SK-N-MC (cell line): Measurements from ENCODE around the gene UAP1L1.
"Not testable (repeated sequence)": the region's sequence is repeated elsewhere in the genome, so short reads cannot be mapped to it uniquely, and the experiment has no call there.

ENCODE experiments used
- DNase-seq: peaks from one replicate; pipeline ENCODE4 v3.0.0-alpha.2; 2011; ENCODE audit warnings: low read depth, low spot score
- H3K27ac ChIP-seq: fragments of 200-600 bp; sonication (generic); 2 replicates; pipeline ENCODE4 v1.5.1; 2016; ENCODE audit warnings: mixed run types
- H3K36me3 ChIP-seq: fragments of 200-600 bp; sonication (generic); 2 replicates; pipeline ENCODE4 v1.6.1; 2017; ENCODE audit warnings: antibody characterized with exemption, low read length, mixed read lengths; ENCODE audit not compliant: insufficient read depth
- H3K4me3 ChIP-seq: fragments of 200-600 bp; sonication (generic); 2 replicates; pipeline ENCODE4 v1.5.1; 2016
- H3K9ac ChIP-seq: fragments of 200-600 bp; sonication (generic); 2 replicates; pipeline ENCODE4 v1.8.0; 2017; ENCODE audit warnings: mixed run types, mixed read lengths; ENCODE audit not compliant: insufficient read length
- H3K9me3 ChIP-seq: fragments of 200-600 bp; sonication (generic); 2 replicates; pipeline ENCODE4 v1.6.1; 2017; ENCODE audit warnings: low read depth, mild to moderate bottlenecking, antibody characterized with exemption, low read length, moderate library complexity, mixed read lengths
- EZH2 ChIP-seq: fragments of 200-600 bp; sonication (generic); IDR thresholded peaks from one replicate; pipeline ENCODE4 v1.6.1; 2017; ENCODE audit warnings: antibody characterized with exemption
- FOXP2 ChIP-seq: optimal IDR thresholded peaks from 2 replicates; pipeline ENCODE3; 2011; ENCODE audit warnings: mild to moderate bottlenecking, moderate library complexity; ENCODE audit not compliant: insufficient read depth; ENCODE audit errors: extremely low read length, control extremely low read depth
- POLR2AphosphoS5 ChIP-seq: IDR thresholded peaks from 2 replicates; pipeline ENCODE4 v1.6.1; 2012; ENCODE audit warnings: mild to moderate bottlenecking, low read depth, low read length, borderline replicate concordance

UAP1L1 gene

GRCh38 chr9:137032858-137033257 is 44.5 kb upstream of the UAP1L1 start:
- no peak overlapping the region for H3K27ac ChIP-seq
- no peak for TF ChIP-seq EZH2
- TF ChIP-seq POLR2AphosphoS5, result no peak
- no peak for TF ChIP-seq FOXP2
- no peak for DNase-seq
- H3K4me3 ChIP-seq, result no peak overlapping the region
- H3K9me3 ChIP-seq, result no peaks in the 10 kb centered on the region
- no peaks in the 10 kb centered on the region for H3K36me3 ChIP-seq
- no peak overlapping the region for H3K9ac ChIP-seq

DNA sequence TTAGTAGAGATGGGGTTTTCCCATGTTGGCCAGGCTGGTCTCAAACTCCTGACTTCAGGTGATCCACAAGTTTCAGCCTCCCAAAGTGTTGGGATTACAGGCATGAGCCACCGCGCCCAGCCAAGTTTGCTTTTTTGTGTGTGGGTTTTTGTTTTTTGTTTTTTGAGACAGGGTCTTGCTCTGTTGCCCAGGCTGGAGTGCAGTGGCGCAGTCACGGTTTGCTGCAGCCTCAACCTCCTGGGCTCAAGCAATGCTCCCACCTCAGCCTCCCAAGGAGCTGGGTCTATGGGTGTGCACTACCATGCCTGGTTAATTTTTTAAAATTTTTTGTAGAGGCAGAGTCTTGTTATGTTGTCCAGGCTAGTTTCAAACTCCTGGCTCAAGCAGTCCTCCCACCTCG is 43.8 kb upstream of the UAP1L1 start:
- not testable (repeated sequence) for DNase-seq, H3K9ac ChIP-seq, H3K4me3 ChIP-seq, H3K27ac ChIP-seq, H3K36me3 ChIP-seq, H3K9me3 ChIP-seq

DNA sequence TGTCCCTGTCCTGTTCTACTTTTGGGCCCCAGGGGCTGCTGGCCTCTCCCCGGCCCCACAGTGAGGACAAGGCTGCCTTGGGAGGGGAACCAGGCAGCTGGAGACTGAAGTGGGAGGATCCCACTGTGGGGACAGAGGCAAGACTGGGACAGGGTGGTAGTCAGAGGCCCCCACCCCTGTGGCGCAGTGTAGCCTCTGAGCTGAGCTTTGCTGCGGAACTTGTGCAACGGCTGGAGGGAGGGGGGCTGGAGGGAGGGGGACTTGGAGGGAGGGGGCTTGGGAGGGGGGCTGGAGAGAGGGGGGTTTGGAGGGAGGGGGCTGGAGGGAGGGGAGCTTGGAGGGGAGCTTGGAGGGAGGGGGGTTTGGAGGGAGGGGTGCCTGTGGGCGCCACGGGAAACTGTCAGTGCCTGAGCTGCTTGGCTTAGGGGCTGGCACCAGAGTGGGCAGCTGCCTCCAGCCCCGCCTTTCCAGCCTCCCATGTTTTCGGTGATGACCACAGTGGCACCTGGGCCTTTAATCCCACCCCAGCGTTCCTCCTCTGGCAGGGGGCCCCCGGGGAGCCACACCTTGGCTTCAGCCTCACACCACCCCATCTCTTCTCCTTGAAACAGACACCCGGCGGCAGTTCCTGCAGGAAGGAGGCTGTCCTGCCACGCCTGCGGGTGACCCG is 43.1 kb upstream of the UAP1L1 start:
- Histone ChIP-seq H3K9me3 (no peaks in the 10 kb centered on the region), H3K9ac (no peak overlapping the region), H3K4me3 (no peak overlapping the region), H3K27ac (no peak overlapping the region), H3K36me3 (peaks cover under 1% of the 10 kb centered on the region; the same call in 1 of the 2 replicates)
- TF ChIP-seq EZH2, result no peak
- no peak for TF ChIP-seq POLR2AphosphoS5
- no peak for TF ChIP-seq FOXP2
- no peak for DNase-seq

GRCh38 chr9:137034709-137035506 is 42.4 kb upstream of the UAP1L1 start:
- H3K9me3 ChIP-seq, result no peaks in the 10 kb centered on the region
- H3K36me3 ChIP-seq, result peaks cover 6% of the 10 kb centered on the region; the same call in 1 of the 2 replicates
- peak overlapping the region; percentile 42; the same call in 1 of the 2 replicates for H3K4me3 ChIP-seq
- H3K9ac ChIP-seq, result no peak overlapping the region
- no peak overlapping the region for H3K27ac ChIP-seq
- TF ChIP-seq FOXP2 (peak; percentile 46), EZH2 (no peak)
- peak; percentile 58 for DNase-seq

DNA sequence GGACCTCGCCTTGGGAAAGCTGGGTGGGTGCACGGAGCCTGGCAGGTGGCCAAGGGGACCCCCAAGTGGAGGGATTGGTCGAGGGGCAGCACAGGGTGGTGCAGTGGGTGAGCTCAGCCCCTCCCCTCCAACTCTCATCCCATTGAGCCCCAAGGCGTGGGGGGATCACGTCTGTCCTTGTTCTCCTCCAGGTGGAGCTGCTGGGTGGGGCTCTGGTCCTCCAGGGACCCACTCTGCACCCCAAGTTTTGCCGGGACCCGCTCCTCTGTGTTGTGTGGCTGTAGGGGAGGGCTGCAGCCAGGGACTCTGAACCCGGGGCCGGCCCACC is 41.8 kb upstream of the UAP1L1 start:
- H3K4me3 ChIP-seq, result no peak overlapping the region
- DNase-seq, result no peak
- no peak overlapping the region for H3K9ac ChIP-seq
- no peak for TF ChIP-seq POLR2AphosphoS5
- no peak for TF ChIP-seq FOXP2
- TF ChIP-seq EZH2, result no peak
- peaks cover 6% of the 10 kb centered on the region; the same call in 1 of the 2 replicates for H3K36me3 ChIP-seq
- H3K27ac ChIP-seq, result no peak overlapping the region
- H3K9me3 ChIP-seq, result no peaks in the 10 kb centered on the region

GRCh38 chr9:137035937-137036336 is 41.4 kb upstream of the UAP1L1 start:
- H3K27ac ChIP-seq, result no peak overlapping the region
- DNase-seq, result no peak
- no peaks in the 10 kb centered on the region for H3K9me3 ChIP-seq
- H3K4me3 ChIP-seq, result no peak overlapping the region
- TF ChIP-seq POLR2AphosphoS5 (no peak), FOXP2 (no peak), EZH2 (no peak)
- no peak overlapping the region for H3K9ac ChIP-seq
- peaks cover 6% of the 10 kb centered on the region; the same call in 1 of the 2 replicates for H3K36me3 ChIP-seq

- H3K9ac ChIP-seq, result no peak overlapping the region
- H3K4me3 ChIP-seq, result no peak overlapping the region
- TF ChIP-seq POLR2AphosphoS5 (no peak), EZH2 (no peak), FOXP2 (no peak)
- H3K9me3 ChIP-seq, result no peaks in the 10 kb centered on the region
- DNase-seq, result no peak
- H3K36me3 ChIP-seq, result peaks cover 6% of the 10 kb centered on the region; the same call in 1 of the 2 replicates
- no peak overlapping the region for H3K27ac ChIP-seq
Observed at GRCh38 chr9:137037035-137037434, 40.3 kb upstream of the UAP1L1 start.

- no peak for DNase-seq
- Histone ChIP-seq H3K4me3 (no peak overlapping the region), H3K27ac (no peak overlapping the region), H3K36me3 (peaks cover 6% of the 10 kb centered on the region; the same call in 1 of the 2 replicates), H3K9ac (no peak overlapping the region), H3K9me3 (no peaks in the 10 kb centered on the region)
- no peak for TF ChIP-seq FOXP2
- TF ChIP-seq POLR2AphosphoS5, result no peak
- no peak for TF ChIP-seq EZH2
Observed at GRCh38 chr9:137037483-137037882, 39.8 kb upstream of the UAP1L1 start.
